ENCODE results near the gene VPS45.
"Not testable (repeated sequence)": the region's sequence is repeated elsewhere in the genome, so short reads cannot be mapped to it uniquely, and the experiment has no call there.

The VPS45 gene

DNA sequence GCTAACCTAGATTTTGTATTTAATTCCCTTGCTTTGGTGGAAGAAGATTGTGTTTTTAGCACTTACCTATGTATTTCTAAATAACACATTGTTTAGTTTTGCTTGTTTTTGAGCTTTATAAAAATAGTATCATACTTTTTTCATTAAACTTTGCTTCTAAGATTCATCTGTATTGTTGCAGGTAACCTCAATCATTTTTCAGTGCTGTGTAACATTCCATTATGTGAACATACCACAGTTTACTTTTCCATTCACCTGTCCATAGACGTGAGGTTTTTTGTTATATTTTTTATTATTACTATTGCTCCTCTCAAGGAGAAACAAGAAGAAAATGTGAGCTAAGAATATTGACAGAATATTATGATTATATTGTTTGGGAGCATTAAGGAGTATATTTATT lies 67.0 kb downstream of the VPS45 start:
- peaks cover 2% of the 10 kb centered on the region; the same call in 1 of the 2 replicates for H4K20me1 ChIP-seq (ENCODE audit: insufficient read depth, low read length)
- H3K27me3 ChIP-seq (ENCODE audit: insufficient read depth, low read length, poor library complexity), result no peaks in the 10 kb centered on the region
- H3K27ac ChIP-seq (ENCODE audit: low read length), result no peak overlapping the region
- no peak overlapping the region for H3K9ac ChIP-seq (ENCODE audit: low read depth, low read length)
- no peak overlapping the region for H3K4me2 ChIP-seq (ENCODE audit: insufficient read depth, low read length)
- no peak overlapping the region for H2AFZ ChIP-seq (ENCODE audit: low read depth, low read length)
- DNase-seq, result no peak
- H3K79me2 ChIP-seq (ENCODE audit: insufficient read depth, low read length), result no peaks in the 10 kb centered on the region
- no peak overlapping the region for H3K4me3 ChIP-seq (ENCODE audit: low read depth in 1 of 2, low read length in 2 of 2)
- no peaks in the 10 kb centered on the region for H3K36me3 ChIP-seq (ENCODE audit: insufficient read depth, low read length)
- TF ChIP-seq, protein P1, sequence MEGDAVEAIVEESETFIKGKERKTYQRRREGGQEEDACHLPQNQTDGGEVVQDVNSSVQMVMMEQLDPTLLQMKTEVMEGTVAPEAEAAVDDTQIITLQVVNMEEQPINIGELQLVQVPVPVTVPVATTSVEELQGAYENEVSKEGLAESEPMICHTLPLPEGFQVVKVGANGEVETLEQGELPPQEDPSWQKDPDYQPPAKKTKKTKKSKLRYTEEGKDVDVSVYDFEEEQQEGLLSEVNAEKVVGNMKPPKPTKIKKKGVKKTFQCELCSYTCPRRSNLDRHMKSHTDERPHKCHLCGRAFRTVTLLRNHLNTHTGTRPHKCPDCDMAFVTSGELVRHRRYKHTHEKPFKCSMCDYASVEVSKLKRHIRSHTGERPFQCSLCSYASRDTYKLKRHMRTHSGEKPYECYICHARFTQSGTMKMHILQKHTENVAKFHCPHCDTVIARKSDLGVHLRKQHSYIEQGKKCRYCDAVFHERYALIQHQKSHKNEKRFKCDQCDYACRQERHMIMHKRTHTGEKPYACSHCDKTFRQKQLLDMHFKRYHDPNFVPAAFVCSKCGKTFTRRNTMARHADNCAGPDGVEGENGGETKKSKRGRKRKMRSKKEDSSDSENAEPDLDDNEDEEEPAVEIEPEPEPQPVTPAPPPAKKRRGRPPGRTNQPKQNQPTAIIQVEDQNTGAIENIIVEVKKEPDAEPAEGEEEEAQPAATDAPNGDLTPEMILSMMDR (IDR thresholded peaks at IDR 0.05; ENCODE audit: borderline replicate concordance, extremely low read depth, low read length, poor library complexity, severe bottlenecking), result no peak
- no peak for TF ChIP-seq EZH2 (IDR thresholded peaks at IDR 0.05; ENCODE audit: borderline replicate concordance, low read depth, low read length, severe bottlenecking)
- no peaks in the 10 kb centered on the region for H3K9me3 ChIP-seq (ENCODE audit: insufficient read depth, low read length, severe bottlenecking)
- no peak for ATAC-seq (ENCODE audit: insufficient read depth, low read depth)
- no peaks in the 10 kb centered on the region for H3K4me1 ChIP-seq (ENCODE audit: insufficient read depth, low read length)

DNA sequence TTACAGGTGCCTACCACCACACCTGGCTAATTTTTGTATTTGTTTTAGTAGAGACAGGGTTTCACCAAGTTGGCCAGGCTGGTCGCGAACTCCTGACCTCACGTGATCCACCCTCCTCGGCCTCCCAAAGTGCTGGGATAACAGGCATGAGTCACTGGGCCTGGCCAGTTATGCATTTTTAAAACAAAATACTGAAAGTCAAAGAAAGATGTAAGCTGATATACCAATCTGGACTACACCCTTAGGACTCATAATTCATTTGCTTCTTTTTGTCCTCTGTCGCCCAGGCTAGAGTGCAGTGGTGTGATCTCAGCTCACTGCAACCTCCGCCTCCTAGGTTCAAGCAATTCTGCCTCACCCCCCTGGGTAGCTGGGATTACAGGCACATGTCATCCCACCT lies 67.8 kb downstream of the VPS45 start:
- DNase-seq; ATAC-seq (ENCODE audit: insufficient read depth, low read depth); H3K9me3 ChIP-seq (ENCODE audit: insufficient read depth, low read length, severe bottlenecking); H3K79me2 ChIP-seq (ENCODE audit: insufficient read depth, low read length); H4K20me1 ChIP-seq (ENCODE audit: insufficient read depth, low read length); H3K9ac ChIP-seq (ENCODE audit: low read depth, low read length); H3K4me2 ChIP-seq (ENCODE audit: insufficient read depth, low read length); H3K4me1 ChIP-seq (ENCODE audit: insufficient read depth, low read length); H3K27me3 ChIP-seq (ENCODE audit: insufficient read depth, low read length, poor library complexity); H3K36me3 ChIP-seq (ENCODE audit: insufficient read depth, low read length); H2AFZ ChIP-seq (ENCODE audit: low read depth, low read length); H3K27ac ChIP-seq (ENCODE audit: low read length); H3K4me3 ChIP-seq (ENCODE audit: low read depth in 1 of 2, low read length in 2 of 2): not testable (repeated sequence)

DNA sequence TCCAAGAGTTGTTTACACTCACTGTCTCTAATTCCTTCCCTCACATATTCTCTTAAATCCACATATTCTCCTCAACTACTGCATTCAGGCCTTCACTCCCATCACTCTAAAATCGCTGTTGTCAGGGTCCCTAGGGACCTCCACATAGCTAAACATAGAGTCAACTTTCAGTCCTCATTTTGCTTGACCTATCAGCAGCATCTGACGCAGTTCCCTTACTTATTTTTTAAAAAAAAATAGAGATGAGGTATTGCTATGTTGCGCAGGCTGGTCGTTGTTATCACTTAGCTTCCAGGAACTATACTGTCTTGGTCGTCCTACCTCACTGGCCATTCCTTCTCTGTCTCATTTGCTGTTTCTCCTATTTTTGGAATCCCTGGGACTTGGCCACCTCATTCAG lies 70.5 kb downstream of the VPS45 start:
- H2AFZ ChIP-seq (ENCODE audit: low read depth, low read length), result no peak overlapping the region
- no peak overlapping the region for H3K27ac ChIP-seq (ENCODE audit: low read length)
- peaks cover 2% of the 10 kb centered on the region; the same call in 1 of the 2 replicates for H4K20me1 ChIP-seq (ENCODE audit: insufficient read depth, low read length)
- TF ChIP-seq EZH2 (IDR thresholded peaks at IDR 0.05; ENCODE audit: borderline replicate concordance, low read depth, low read length, severe bottlenecking), result no peak
- TF ChIP-seq, protein P1 (IDR thresholded peaks at IDR 0.05; ENCODE audit: borderline replicate concordance, extremely low read depth, low read length, poor library complexity, severe bottlenecking), result no peak
- no peaks in the 10 kb centered on the region for H3K9me3 ChIP-seq (ENCODE audit: insufficient read depth, low read length, severe bottlenecking)
- H3K4me1 ChIP-seq (ENCODE audit: insufficient read depth, low read length), result no peaks in the 10 kb centered on the region
- DNase-seq (no peak), ATAC-seq (ENCODE audit: insufficient read depth, low read depth) (no peak)
- no peaks in the 10 kb centered on the region for H3K27me3 ChIP-seq (ENCODE audit: insufficient read depth, low read length, poor library complexity)
- no peak overlapping the region for H3K9ac ChIP-seq (ENCODE audit: low read depth, low read length)
- no peaks in the 10 kb centered on the region for H3K36me3 ChIP-seq (ENCODE audit: insufficient read depth, low read length)
- H3K79me2 ChIP-seq (ENCODE audit: insufficient read depth, low read length), result no peaks in the 10 kb centered on the region
- no peak overlapping the region for H3K4me3 ChIP-seq (ENCODE audit: low read depth in 1 of 2, low read length in 2 of 2)
- no peak overlapping the region for H3K4me2 ChIP-seq (ENCODE audit: insufficient read depth, low read length)

DNA sequence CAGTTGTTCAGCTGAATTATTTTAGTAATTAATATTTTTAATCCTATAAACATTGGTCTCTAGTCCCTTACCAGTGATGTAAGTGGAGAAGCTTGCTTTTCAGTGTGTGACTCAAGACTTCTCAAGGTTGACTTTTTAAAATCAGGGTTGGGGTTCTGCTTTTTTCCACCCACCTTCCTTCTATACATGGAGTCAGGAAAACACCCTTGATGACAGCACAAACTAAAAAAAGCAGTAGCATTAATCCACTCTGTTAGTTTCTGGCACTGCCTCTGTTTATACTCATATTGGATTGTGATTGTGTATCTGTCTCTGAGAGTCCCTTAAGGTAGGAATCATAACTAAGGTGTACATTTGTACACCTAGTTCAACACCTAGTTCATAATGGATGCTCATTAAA lies 73.9 kb downstream of the VPS45 start:
- ATAC-seq (ENCODE audit: insufficient read depth, low read depth) (no peak), DNase-seq (no peak)
- no peak overlapping the region for H3K4me2 ChIP-seq (ENCODE audit: insufficient read depth, low read length)
- no peaks in the 10 kb centered on the region for H3K79me2 ChIP-seq (ENCODE audit: insufficient read depth, low read length)
- H3K27me3 ChIP-seq (ENCODE audit: insufficient read depth, low read length, poor library complexity), result no peaks in the 10 kb centered on the region
- no peak for TF ChIP-seq EZH2 (IDR thresholded peaks at IDR 0.05; ENCODE audit: borderline replicate concordance, low read depth, low read length, severe bottlenecking)
- TF ChIP-seq, protein P1 (IDR thresholded peaks at IDR 0.05; ENCODE audit: borderline replicate concordance, extremely low read depth, low read length, poor library complexity, severe bottlenecking), result no peak
- no peak overlapping the region for H3K4me3 ChIP-seq (ENCODE audit: low read depth in 1 of 2, low read length in 2 of 2)
- no peaks in the 10 kb centered on the region for H3K9me3 ChIP-seq (ENCODE audit: insufficient read depth, low read length, severe bottlenecking)
- H4K20me1 ChIP-seq (ENCODE audit: insufficient read depth, low read length), result peaks cover 2% of the 10 kb centered on the region; the same call in 1 of the 2 replicates
- no peak overlapping the region for H3K9ac ChIP-seq (ENCODE audit: low read depth, low read length)
- no peak overlapping the region for H3K27ac ChIP-seq (ENCODE audit: low read length)
- peaks cover 2% of the 10 kb centered on the region for H3K4me1 ChIP-seq (ENCODE audit: insufficient read depth, low read length)
- H2AFZ ChIP-seq (ENCODE audit: low read depth, low read length), result no peak overlapping the region
- H3K36me3 ChIP-seq (ENCODE audit: insufficient read depth, low read length), result peaks cover 7% of the 10 kb centered on the region; the same call in 1 of the 2 replicates
